Mesenteric fat pad (tissue), 1 donor: ENCODE measurements around the gene USP3. TPM values are rescaled to one million over a fixed set of nuclear protein-coding genes. Genes with fewer than 3 reads are reported as not detected.

Source experiments
- DNase-seq: peaks from one replicate; pipeline ENCODE4 v3.0.0-alpha.2; 2020; ENCODE audit warnings: low spot score
- total RNA-seq: library from RNA; stranded (reverse); fragmentation: NEBNext Ultra II Directional; extraction: Animal tissue kit (Norgen Biotek cat#: 25700); gene quantifications from one replicate; pipeline ENCODE4 v1.2.1, GENCODE V29; 2021
- donor health status: DM: yes; HTN: yes; CAD: no.

Gene USP3
- total RNA-seq, 1 donor from 2014 or later = 54.7 TPM

DNA sequence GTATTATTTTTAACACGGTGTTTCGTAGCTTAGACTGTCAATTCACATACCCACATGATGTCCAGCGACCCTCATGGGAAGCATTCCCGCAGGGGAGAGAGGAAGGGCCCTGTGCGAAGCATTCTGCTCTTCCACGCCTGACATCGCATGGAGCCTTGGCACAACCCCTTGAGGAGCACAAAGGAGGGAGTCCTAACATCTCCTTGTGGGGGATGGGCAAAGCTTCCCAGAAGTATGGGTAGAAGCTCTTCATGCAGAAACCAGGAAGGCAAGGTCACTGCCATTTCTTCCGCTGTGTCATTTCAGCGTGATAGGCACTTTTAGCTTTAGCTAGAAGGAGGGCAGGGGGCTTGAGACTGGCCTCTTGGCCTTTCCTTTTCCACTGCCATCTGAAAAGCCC, 28.7 kb upstream of the USP3 start:
- no peak for DNase-seq

- DNase-seq = no peak
Observed at GRCh38 chr15:63476229-63476632, 28.2 kb upstream of the USP3 start.

DNA sequence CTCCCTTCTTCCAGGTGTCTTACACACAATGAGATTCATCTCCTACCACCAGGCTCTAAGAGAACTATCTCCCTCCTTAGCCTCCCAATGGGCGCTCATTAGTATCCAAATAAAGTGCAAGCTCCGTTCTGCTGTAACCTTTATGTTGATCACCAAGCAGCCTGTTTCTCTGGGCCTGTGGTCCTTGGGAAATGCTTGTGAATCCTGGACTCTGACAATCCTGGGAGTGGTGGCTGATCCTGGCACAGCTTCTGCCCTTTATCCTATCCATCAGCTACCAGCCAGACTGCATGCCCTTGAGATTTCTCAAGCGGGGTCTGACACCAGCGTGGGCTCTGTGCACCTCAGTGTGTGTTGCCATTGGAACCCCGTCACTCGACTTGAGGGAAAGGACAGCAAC, 26.1 kb upstream of the USP3 start:
- no peak for DNase-seq

- no peak for DNase-seq
Observed at GRCh38 chr15:63480441-63480821, 24.0 kb upstream of the USP3 start.

GRCh38 chr15:63481105-63481810, 23.1 kb upstream of the USP3 start:
- no peak for DNase-seq

- no peak for DNase-seq
Observed at GRCh38 chr15:63482874-63483323, 21.5 kb upstream of the USP3 start.

DNA sequence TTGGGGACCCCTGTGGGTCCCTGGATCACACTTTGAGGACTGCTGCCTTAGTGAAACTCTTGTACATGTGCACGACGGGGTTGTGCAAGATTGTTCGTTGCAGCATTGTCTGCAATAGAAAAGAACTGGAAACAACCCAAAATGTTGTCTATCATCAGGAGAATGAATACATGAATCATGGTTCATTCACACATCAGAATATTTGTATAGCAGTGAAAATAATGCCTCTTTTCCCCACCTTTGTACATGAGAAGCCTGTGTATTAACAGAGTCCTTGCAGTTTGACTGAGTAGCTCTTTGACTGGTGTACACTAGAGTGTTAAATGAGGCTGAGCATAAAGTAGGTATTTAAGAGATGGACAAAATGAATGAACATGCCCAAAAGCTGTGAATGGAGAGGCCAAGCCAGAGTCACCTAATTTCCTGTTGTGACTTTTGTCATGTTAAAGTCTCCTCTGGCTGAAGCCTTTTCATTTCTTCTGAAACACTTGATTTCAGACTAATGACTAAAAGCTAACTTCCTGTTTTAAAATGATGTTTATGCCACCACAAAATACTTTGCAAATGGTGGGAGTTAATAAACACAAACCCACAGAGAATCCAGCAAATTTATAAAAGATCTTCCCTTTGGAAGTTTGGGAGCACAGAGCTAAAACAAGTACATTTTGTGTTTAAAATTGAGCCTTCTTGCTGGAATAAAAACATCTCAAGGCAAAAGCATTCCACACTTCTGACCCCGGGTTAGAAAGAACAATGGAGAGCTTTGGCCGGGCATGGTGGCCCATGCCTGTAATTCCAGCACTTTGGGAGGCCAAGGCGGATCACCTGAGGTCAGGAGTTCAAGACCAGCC, 20.6 kb upstream of the USP3 start:
- no peak for DNase-seq

GRCh38 chr15:63484433-63485186, 19.8 kb upstream of the USP3 start:
- no peak for DNase-seq

DNA sequence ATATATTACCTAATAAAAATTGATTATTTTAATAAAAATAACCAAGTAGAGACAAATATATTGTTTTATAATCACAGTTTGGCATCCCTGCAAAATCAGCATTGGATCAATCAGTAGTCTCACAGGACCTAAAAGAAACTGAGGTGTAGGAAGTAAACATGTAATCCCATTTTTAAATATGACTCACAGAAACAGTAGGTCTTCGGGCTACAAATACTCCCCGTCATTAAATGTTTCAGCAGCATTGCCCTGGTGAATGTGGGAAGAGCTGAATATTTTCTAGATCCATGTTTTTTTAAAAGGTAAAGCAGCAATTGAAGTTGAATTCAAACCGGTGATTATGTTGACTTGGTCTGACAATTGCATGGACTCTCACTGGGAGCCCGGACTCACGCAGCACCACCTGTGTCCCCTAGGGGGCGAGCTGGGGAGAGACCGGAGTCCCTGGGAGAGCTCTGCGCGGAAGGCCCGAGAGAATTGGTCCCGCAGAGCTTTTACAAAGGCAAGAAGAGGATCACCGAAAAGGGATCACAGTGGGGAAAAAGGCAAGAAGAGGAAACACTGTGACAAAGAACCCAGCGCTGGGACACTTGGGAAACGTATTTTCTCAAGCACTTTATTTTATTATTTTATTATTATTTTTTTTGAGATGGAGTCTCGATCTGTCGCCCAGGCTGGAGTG, 17.2 kb upstream of the USP3 start:
- peak; percentile 93 for DNase-seq

DNA sequence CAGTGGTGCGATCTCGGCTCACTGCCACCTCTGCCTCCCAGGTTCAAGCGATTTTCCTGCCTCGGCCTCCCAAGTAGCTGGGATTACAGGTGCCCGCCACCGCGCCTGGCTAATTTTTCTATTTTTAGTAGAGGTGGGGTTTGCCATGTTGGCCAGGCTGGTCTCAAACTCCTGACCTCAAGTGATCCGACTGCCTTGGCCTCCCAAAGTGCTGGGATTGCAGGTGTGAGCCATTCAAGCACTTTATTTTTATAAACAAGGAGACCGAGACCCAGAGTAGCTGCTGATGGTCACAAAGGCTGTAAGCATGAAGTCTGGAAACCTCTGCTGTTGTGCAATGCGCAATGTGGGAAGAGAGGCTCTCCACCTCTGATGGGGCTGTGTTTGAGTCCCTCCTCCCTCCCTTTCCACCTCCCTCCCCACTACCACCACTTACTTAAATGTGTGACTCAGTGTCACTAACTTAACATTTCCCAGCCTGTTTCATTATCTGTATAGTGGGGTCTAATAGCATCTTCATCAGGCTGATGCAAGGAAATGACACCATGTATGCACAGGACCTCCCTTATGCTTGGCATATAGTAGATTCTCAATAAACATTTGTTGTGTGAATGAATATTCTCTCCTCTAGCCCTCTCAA, 16.5 kb upstream of the USP3 start:
- DNase-seq = peak; percentile 20

- DNase-seq = no peak
Observed at GRCh38 chr15:63488398-63488960, 15.9 kb upstream of the USP3 start.

- DNase-seq = no peak
Observed at GRCh38 chr15:63489352-63489751, 15.0 kb upstream of the USP3 start.

DNA sequence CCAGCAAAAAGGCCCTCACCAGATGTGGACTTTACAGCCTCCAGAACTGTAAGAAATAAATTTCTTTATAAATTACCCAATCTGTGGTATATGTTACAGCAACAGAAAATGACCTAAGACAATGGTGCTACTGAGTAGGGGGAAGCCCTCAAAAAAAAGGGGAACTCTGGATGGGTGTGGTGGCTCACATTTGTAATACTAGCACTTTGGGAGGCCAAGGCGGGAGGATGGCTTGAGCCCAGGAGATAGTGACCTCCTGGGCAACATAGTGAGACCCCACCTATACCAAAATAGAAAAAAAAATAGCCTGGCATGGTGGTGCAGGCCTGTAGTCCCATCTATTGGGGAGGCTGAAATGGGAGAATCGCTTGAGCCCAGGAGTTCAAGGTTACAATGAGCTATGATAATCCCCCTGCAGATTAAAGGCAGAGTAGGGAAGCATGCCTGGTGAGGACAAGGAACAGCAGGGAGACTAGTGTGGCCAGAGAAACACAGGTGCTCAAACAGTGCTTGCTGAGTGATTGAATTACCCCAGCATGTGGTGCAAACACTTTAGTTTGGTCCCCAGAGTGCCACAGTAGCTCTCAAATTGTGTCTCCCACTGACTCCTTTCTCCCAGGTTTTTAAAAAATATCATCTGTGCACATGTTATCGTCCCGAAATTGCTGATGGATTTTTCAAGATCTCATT, 13.9 kb upstream of the USP3 start:
- no peak for DNase-seq

GRCh38 chr15:63491116-63491827, 13.1 kb upstream of the USP3 start:
- DNase-seq = no peak

DNA sequence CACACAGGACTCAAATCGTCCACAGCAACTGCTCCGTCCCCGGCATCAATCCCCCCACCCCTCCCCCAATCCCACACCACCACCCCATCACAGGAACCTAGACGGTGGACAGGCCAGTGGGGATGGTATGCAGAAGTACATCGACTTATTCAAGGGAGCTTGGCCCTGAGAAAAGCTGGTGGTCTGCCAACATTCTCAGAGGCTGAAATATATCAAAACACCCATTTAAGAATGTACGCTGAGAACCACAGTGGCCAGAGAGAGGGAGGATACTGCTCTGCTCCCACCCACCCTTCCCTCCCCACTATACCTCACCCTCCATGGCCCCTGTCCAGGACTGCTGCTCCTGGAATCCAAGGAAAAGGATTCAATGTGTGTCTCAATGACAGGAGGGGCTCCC, 12.4 kb upstream of the USP3 start:
- no peak for DNase-seq

DNA sequence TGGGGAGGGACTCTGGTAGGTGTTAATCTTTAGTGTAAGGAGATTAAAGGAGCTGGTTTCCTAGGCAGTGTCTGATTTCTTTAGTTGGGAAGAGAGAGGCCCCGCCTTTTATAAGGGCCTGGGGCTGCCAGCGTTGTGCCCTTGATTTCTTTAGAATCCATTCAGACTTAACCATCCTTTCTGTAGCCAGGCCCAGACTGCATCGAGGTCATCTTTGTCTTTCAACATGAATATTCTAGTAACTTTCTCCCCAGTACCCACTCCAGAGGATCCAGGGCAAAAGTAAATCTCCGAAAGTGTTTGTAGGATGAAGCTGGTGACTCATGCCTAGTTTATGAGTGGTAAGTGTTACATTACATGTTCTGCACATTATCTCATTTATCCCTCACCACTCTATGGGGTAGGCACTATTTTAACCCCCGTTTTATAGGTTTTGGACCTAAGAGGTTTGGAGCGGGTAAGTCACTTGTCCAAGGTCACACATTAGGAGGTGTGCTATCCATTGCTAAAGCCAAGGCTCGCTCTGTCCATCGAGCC, 11.8 kb upstream of the USP3 start:
- DNase-seq = no peak

DNA sequence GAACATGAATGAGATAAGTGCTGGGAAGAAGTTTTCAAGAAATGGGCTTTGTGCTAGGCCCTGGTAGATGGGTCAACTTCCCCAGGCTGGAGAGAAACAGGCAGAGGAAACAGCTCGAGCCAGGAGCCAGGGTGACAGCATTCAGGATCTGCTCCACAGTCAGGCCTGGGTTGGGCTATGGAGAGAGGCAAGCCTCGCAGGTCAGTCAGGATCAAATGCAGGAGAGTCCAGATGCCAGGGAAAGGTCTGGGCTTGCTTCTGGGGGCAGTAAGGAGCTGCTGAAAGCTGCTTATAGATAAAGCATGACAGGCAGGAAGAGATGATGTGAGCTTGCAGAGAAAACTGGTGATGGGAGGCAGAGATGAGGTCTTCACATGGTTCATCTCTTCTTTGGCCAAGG, 11.0 kb upstream of the USP3 start:
- DNase-seq = no peak

DNA sequence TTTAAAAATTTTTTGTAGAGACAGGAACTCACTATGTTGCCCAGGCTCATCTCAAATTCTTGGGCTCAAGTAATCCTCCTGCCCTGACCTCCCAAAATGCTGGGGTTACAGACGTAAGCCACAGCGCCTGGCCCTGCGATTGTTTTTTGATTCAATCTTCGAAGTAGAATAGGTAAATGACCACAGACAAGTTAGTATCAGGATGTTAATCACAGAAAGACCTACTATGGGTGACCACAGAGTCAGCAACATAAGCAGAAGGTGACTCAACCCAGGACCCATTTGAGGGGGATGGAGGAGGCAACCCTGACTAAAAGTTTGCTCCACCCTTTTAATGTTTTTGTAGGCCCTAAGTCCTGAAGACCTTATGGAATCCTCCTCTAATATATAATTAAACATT, 10.0 kb upstream of the USP3 start:
- no peak for DNase-seq

DNA sequence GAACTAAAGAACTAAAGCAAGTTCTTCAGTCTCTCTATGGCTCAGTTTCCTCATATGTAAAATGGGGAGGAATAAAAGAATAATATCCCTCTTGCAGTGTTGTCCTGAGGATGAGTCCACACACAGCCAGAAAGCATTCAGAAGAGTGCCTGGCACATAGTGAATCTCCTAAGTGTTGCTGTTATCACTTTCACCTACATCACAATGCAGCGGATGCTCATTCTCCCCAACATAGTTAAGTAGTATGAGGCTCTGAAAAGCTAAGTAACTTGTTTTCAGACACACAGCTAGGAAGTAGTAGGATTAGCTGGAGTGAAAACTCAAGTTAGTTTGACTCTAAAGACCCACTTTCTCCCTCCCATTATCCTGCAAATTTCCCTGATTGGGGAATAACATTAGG, 9.1 kb upstream of the USP3 start:
- no peak for DNase-seq
